ENCODE results near the gene ANKRD28. TPM values are rescaled to one million over a fixed set of nuclear protein-coding genes. Genes with fewer than 3 reads are reported as not detected.

ANKRD28 gene
- total RNA-seq, 3 donors from 2014 or later = 80.8 to 99.2 (median 89.8) TPM

- Histone ChIP-seq H3K9me3 (no peaks in the 10 kb centered on the region), H3K4me1 (peaks cover 0 to 4% of the 10 kb centered on the region in 2 donors), H3K27ac (peak overlapping the region; percentile 88 to 90), H3K4me3 (peak overlapping the region; percentile 43 to 65 (median 45)), H3K36me3 (no peaks in the 10 kb centered on the region), H3K27me3 (no peaks in the 10 kb centered on the region)
- intact Hi-C loops (cut with DNase I; ENCODE audit: low total_unique reads) = no loop called here
- DNase-seq (ENCODE audit: low spot score in 2 of 2) = no peak
- TF ChIP-seq CTCF (IDR thresholded peaks at IDR 0.05) (no peak), POLR2A (IDR thresholded peaks at IDR 0.05) (no peak), POLR2AphosphoS5 (IDR thresholded peaks at IDR 0.05) (no peak)
Observed at GRCh38 chr3:15796771-15797641, 773 bp downstream of the ANKRD28 start.

DNA sequence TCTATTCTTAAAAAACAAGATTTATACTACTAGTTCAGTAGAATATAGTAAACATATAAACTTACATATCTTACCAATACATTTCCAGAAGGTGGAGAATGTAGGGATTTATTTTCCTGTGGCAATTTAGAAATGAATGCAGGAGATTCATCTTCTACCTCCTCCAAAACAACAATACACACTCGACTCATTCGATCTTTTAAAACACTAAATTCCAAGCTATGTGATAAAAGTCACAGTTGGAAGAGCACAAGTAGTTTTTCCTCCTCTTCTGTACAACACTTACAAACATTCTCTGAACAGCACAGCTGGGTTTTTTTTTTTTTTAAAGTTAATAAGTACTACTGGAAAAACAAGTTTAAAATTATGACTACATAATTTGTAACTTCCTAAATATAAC lies 1.4 kb downstream of the ANKRD28 start:
- no peak for TF ChIP-seq POLR2AphosphoS5 (IDR thresholded peaks at IDR 0.05)
- no peak for TF ChIP-seq CTCF (IDR thresholded peaks at IDR 0.05)
- no peak for TF ChIP-seq POLR2A (IDR thresholded peaks at IDR 0.05)
- Histone ChIP-seq H3K4me3 (peak overlapping the region; percentile 43 to 65 (median 45)), H3K27ac (peak overlapping the region; percentile 80 to 90), H3K4me1 (peaks cover 0 to 4% of the 10 kb centered on the region in 2 donors), H3K9me3 (no peaks in the 10 kb centered on the region), H3K27me3 (no peaks in the 10 kb centered on the region), H3K36me3 (no peaks in the 10 kb centered on the region)
- intact Hi-C loops (cut with DNase I; ENCODE audit: low total_unique reads) = no loop called here
- DNase-seq (ENCODE audit: low spot score in 2 of 2) = no peak

DNA sequence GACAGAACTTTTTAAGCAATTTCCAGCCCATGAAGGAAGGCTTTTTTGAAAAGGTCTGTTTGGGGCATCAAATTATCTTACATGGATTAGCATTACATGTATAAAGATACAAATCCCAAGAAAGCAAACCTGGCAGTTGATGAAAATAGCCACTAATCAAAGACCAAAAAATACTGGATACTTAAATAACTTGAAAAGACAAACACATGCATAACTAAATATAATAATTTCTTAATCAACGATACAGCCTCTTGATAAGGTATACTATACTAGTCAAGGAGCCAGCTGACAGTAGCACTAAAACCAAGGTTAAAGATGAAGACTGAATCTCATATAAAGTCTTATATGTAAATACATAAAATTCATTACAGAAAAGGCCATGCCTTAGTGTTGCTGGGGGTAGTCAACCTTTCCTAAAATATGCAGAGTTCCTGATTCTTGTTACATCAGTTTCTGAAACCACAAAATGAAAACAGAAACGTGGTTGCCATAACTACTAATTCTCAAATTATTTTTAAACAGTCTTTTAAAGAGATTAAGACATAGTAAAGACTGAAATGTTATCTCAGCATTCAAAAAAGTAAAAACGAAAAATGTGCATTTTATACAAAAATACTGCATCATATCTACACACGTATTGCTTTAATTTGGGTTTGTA lies 2.0 kb downstream of the ANKRD28 start:
- intact Hi-C loops (cut with DNase I; ENCODE audit: low total_unique reads) = no loop called here
- Histone ChIP-seq H3K27me3 (no peaks in the 10 kb centered on the region), H3K4me1 (peaks cover 0 to 4% of the 10 kb centered on the region in 2 donors), H3K36me3 (no peaks in the 10 kb centered on the region), H3K27ac (peak overlapping the region; percentile 80 to 90), H3K4me3 (peak overlapping the region; percentile 43 to 65 (median 45)), H3K9me3 (no peaks in the 10 kb centered on the region)
- no peak for DNase-seq (ENCODE audit: low spot score in 2 of 2)
- TF ChIP-seq POLR2AphosphoS5 (IDR thresholded peaks at IDR 0.05) (no peak), POLR2A (IDR thresholded peaks at IDR 0.05) (no peak), CTCF (IDR thresholded peaks at IDR 0.05) (no peak)

GRCh38 chr3:15794842-15795650 lies 2.7 kb downstream of the ANKRD28 start:
- Histone ChIP-seq H3K4me1 (peaks cover 0 to 4% of the 10 kb centered on the region in 2 donors), H3K9me3 (no peaks in the 10 kb centered on the region), H3K27ac (peak overlapping the region; percentile 80 to 90), H3K27me3 (no peaks in the 10 kb centered on the region), H3K4me3 (peak overlapping the region; percentile 43 to 65 (median 45)), H3K36me3 (no peaks in the 10 kb centered on the region)
- intact Hi-C loops (cut with DNase I; ENCODE audit: low total_unique reads) = no loop called here
- no peak for DNase-seq (ENCODE audit: low spot score in 2 of 2)
- no peak for TF ChIP-seq CTCF (IDR thresholded peaks at IDR 0.05)

Measured in breast epithelium (tissue), 4 donors.